ENCODE data around the gene DYRK1B.

DYRK1B gene

GRCh38 chr19:39842693-39843435 is 8.9 kb upstream of the DYRK1B start:
- TF ChIP-seq CTCF (IDR thresholded peaks at IDR 0.05): no peak

- no peak for TF ChIP-seq CTCF (IDR thresholded peaks at IDR 0.05)
Measured at GRCh38 chr19:39841041-39841440, 7.1 kb upstream of the DYRK1B start.

DNA sequence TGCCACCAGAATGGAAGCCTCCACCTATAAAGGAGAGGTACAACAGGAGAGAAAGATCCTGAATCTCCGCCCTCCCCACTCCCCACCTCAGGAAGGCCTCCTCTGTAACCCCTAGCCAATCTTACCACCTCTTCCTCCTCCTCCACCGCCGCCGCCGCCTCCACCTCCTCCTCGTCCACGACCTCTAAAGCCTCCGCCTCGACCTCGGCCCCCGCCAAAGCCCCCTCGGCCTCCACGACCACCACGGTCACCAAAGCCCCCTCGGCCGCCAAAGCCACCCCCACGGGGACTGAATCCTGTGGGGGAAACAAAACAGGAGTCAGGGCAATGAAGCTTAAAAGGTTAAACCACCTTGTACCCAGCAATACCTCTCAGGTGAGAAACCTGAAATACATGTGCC is 6.5 kb upstream of the DYRK1B start:
- TF ChIP-seq CTCF (IDR thresholded peaks at IDR 0.05): no peak

GRCh38 chr19:39839678-39840327 is 5.8 kb upstream of the DYRK1B start:
- TF ChIP-seq CTCF (IDR thresholded peaks at IDR 0.05): no peak

DNA sequence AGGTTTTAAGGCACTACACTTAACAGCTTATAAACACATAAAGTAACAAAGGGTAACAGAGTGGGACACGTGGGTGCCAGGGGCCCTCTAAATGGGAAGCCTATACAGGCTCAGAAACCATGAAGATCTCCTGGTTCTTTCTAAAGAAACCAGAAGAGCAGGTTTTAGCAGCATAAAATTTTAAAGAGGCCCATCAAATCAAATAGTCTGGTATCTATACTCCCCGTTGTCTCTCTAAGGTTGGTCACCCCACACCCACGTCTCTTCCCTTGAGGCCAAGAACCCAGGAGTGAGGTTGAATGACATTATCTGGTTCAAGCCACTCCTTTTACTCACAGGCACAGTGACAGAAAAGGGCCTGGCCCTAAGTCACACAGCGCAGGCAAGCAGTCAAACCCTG is 4.6 kb upstream of the DYRK1B start:
- no peak for TF ChIP-seq CTCF (IDR thresholded peaks at IDR 0.05)

DNA sequence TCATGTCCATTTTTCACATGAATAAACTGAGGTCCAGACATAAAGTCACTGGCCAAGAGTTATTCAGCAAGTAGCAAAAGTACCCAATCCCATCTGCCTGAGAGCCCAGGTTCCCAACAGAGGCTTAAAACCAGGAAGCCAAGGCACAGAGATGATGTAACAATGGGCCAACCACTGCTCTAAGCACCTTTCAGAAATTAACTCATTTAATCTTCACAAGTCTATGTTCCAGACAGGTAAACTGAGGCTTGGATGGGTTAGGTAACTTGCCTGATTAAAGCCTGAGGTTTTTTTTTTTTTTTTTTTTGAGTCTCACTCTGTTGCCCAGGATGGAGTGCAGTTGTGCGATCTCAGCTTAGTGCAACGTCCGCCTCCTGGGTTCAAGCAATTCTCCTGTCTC is 4.0 kb upstream of the DYRK1B start:
- no peak for TF ChIP-seq CTCF (IDR thresholded peaks at IDR 0.05)

GRCh38 chr19:39834287-39834841 is 402 bp upstream of the DYRK1B start:
- no peak for TF ChIP-seq CTCF (IDR thresholded peaks at IDR 0.05)
